Measurements from ENCODE around the gene UBE2V1.
"Not testable (repeated sequence)": the region's sequence is repeated elsewhere in the genome, so short reads cannot be mapped to it uniquely, and the experiment has no call there.

UBE2V1 gene

DNA sequence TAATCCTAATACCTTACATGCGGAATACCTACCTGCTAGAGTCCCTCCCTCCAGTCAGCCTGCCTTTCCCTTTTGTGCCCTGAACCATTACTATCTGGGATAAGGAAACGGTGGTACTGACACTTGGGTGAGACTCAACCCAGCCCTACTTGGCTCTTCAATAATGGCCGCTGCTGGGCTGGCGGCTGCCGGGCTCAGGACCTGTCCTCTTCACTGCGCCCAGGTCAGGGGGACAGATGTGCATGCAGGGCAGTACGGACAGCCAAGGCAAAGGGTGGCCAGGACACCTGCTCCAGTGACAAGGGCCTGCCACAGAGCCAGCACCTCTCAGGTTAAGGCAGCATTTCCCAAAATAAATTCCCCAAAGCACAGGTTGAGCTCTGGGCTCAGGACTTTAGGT is 29.9 kb downstream of the UBE2V1 start:
- TF ChIP-seq, protein P1, sequence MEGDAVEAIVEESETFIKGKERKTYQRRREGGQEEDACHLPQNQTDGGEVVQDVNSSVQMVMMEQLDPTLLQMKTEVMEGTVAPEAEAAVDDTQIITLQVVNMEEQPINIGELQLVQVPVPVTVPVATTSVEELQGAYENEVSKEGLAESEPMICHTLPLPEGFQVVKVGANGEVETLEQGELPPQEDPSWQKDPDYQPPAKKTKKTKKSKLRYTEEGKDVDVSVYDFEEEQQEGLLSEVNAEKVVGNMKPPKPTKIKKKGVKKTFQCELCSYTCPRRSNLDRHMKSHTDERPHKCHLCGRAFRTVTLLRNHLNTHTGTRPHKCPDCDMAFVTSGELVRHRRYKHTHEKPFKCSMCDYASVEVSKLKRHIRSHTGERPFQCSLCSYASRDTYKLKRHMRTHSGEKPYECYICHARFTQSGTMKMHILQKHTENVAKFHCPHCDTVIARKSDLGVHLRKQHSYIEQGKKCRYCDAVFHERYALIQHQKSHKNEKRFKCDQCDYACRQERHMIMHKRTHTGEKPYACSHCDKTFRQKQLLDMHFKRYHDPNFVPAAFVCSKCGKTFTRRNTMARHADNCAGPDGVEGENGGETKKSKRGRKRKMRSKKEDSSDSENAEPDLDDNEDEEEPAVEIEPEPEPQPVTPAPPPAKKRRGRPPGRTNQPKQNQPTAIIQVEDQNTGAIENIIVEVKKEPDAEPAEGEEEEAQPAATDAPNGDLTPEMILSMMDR (conservative IDR thresholded peaks at IDR 0.05; ENCODE audit: low read depth, low read length) = no peak
- no peak for DNase-seq (ENCODE audit: low read depth)
- H3K4me3 ChIP-seq (ENCODE audit: low read depth, low read length) = no peak overlapping the region

- not testable (repeated sequence) for DNase-seq (ENCODE audit: low read depth); H3K4me3 ChIP-seq (ENCODE audit: low read depth, low read length)
These were observed 30.9 kb downstream of the UBE2V1 start for GRCh38 chr20:50082056-50082455.

GRCh38 chr20:50077818-50078601 is 34.9 kb downstream of the UBE2V1 start:
- DNase-seq (ENCODE audit: low read depth) = no peak

DNA sequence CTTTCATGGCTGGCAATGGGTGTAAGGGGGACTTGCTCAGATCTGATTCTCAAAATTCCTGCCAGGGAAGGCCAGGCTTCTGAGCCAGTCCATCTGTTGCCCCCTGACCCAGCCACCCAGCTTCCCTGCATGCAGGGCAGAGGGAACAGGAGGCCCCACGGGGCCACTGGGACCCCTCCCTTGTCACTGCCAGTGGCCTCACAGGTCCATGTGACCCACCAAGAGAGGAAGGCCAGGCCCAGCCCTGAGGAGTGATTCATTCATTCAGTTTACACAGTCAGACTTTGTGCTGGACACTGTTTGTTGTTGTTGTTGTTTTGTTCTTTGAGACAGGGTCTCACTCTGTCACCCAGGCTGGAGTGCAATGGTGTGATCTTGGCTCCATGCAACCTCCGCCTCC is 39.5 kb downstream of the UBE2V1 start:
- DNase-seq (ENCODE audit: low read depth) = no peak
- TF ChIP-seq, protein P1 (conservative IDR thresholded peaks at IDR 0.05; ENCODE audit: low read depth, low read length) = no peak

More at GRCh38 chr20:50077818-50078601, 34.9 kb downstream of the UBE2V1 start:
- H3K4me3 ChIP-seq (ENCODE audit: low read depth, low read length) = no peak overlapping the region
- TF ChIP-seq, protein P1 (conservative IDR thresholded peaks at IDR 0.05; ENCODE audit: low read depth, low read length) = no peak

DNA sequence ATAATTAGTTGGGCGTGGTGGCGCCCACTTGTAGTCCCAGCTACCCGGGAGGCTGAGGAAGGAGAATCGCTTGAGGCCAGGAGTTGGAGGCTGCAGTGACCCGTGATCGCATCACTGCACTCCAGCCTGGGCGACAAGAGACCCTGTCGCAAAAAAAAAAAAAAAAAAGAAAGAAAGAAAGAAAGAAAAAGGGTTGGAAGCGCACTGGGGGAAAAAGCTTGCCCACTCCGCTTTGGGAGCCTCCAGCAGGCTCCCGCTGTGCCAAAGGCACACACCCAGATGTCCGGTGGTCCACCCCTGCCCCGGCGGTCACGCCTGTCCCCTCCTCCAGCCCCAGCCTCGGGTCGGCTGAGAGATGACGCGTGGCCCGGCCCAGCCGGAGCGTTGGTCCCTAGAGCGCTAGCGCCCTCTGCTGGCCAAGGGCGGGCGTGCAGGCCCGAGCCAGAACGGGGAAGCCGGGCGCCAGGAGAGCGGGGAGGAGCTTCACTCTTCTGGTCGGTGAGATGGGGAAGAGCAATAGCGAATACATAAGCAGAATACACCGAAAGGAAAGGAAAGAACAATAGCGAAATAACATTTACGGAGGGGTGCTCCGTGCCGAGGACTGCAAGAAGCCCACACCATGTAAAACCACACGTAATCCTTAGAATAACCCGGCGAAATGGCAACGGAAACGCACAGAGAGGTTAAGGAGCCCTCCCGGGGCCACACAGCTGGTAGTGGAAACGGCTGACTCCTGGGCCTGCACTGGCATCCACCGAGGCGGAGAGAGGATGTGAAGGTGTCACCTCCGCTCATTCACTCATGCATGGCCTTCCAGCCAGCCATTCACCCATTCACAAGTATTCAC is 41.7 kb downstream of the UBE2V1 start:
- H3K4me3 ChIP-seq (ENCODE audit: low read depth, low read length) = peak overlapping the region; percentile 51
- peak; percentile 81 for DNase-seq (ENCODE audit: low read depth)
- TF ChIP-seq, protein P1 (conservative IDR thresholded peaks at IDR 0.05; ENCODE audit: low read depth, low read length) = peak; percentile 95

More for the DNA sequence above, 39.5 kb downstream of the UBE2V1 start:
- no peak overlapping the region for H3K4me3 ChIP-seq (ENCODE audit: low read depth, low read length)

DNA sequence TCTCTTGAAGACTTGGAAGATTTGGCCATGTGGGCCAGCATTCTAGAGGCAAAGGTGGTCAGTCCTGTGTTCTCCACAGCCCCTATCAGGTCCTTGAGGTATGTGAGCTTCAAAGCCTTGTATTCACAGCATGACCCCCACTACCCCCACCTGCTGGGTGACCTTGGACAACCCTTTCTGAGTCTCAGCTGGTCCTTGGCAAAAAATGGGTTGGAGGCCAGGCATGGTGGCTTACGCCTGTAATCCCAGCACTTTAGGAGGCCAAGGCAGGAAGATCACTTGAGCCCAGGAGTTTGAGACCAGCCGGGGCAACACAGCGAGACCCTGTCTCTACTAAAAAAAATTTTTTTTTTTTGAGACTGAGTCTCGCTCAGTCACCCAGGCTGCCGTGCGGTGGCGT is 42.6 kb downstream of the UBE2V1 start:
- H3K4me3 ChIP-seq (ENCODE audit: low read depth, low read length) = no peak overlapping the region
- TF ChIP-seq, protein P1 (conservative IDR thresholded peaks at IDR 0.05; ENCODE audit: low read depth, low read length) = no peak
- no peak for DNase-seq (ENCODE audit: low read depth)

GRCh38 chr20:50068041-50068651 is 44.8 kb downstream of the UBE2V1 start:
- DNase-seq (ENCODE audit: low read depth) = no peak
- no peak overlapping the region for H3K4me3 ChIP-seq (ENCODE audit: low read depth, low read length)
- TF ChIP-seq, protein P1 (conservative IDR thresholded peaks at IDR 0.05; ENCODE audit: low read depth, low read length) = no peak

Measured in choroid plexus epithelial cell (primary cell).